ENCODE measurements around the gene IQSEC1. TPM values are rescaled to one million over a fixed set of nuclear protein-coding genes. Genes with fewer than 3 reads are reported as not detected.

IQSEC1 gene
- total and polyA plus RNA-seq, 2 experiments from 2014 or later = 17.8 to 51.7 TPM

GRCh38 chr3:12932347-12932746 lies 140.9 kb downstream of the IQSEC1 start:
- H3K9me3 ChIP-seq (ENCODE audit: low read depth) = no peaks in the 10 kb centered on the region
- H3K27me3 ChIP-seq = no peaks in the 10 kb centered on the region
- peaks cover 40% of the 10 kb centered on the region for H3K4me1 ChIP-seq (ENCODE audit: low read depth)
- no peak for DNase-seq (ENCODE audit: low read depth in 1 of 2, low spot score in 1 of 2)
- TF ChIP-seq CTCF (IDR thresholded peaks at IDR 0.05; ENCODE audit: low read depth, low read length) = no peak
- no peak overlapping the region for H3K4me3 ChIP-seq
- H3K27ac ChIP-seq = no peak overlapping the region
- peaks cover 4% of the 10 kb centered on the region for H3K36me3 ChIP-seq

- peaks cover 48% of the 10 kb centered on the region for H3K4me1 ChIP-seq (ENCODE audit: low read depth)
- H3K9me3 ChIP-seq (ENCODE audit: low read depth) = no peaks in the 10 kb centered on the region
- no peak overlapping the region for H3K4me3 ChIP-seq
- peak in 1 of 2 donors; percentile 45 for DNase-seq (ENCODE audit: low read depth in 1 of 2, low spot score in 1 of 2)
- TF ChIP-seq CTCF (IDR thresholded peaks at IDR 0.05; ENCODE audit: low read depth, low read length) = no peak
- H3K36me3 ChIP-seq = peaks cover 4% of the 10 kb centered on the region
- no peaks in the 10 kb centered on the region for H3K27me3 ChIP-seq
- H3K27ac ChIP-seq = peak overlapping the region; percentile 19
Measured at GRCh38 chr3:12931273-12931905, 141.8 kb downstream of the IQSEC1 start.

- no peak overlapping the region for H3K27ac ChIP-seq
- H3K4me3 ChIP-seq = no peak overlapping the region
- TF ChIP-seq CTCF (IDR thresholded peaks at IDR 0.05; ENCODE audit: low read depth, low read length) = no peak
- no peaks in the 10 kb centered on the region for H3K27me3 ChIP-seq
- no peaks in the 10 kb centered on the region for H3K9me3 ChIP-seq (ENCODE audit: low read depth)
- peaks cover 2% of the 10 kb centered on the region for H3K36me3 ChIP-seq
- peaks cover 47% of the 10 kb centered on the region for H3K4me1 ChIP-seq (ENCODE audit: low read depth)
- no peak for DNase-seq (ENCODE audit: low read depth in 1 of 2, low spot score in 1 of 2)
Measured at GRCh38 chr3:12929801-12930200, 143.4 kb downstream of the IQSEC1 start.

- peaks cover 22% of the 10 kb centered on the region for H3K4me1 ChIP-seq (ENCODE audit: low read depth)
- peak in 1 of 2 donors; percentile 50 for DNase-seq (ENCODE audit: low read depth in 1 of 2, low spot score in 1 of 2)
- peak overlapping the region; percentile 50 for H3K27ac ChIP-seq
- H3K36me3 ChIP-seq = peaks cover 2% of the 10 kb centered on the region
- H3K27me3 ChIP-seq = no peaks in the 10 kb centered on the region
- TF ChIP-seq CTCF (IDR thresholded peaks at IDR 0.05; ENCODE audit: low read depth, low read length) = no peak
- no peaks in the 10 kb centered on the region for H3K9me3 ChIP-seq (ENCODE audit: low read depth)
- no peak overlapping the region for H3K4me3 ChIP-seq
Measured at GRCh38 chr3:12926660-12927059, 146.6 kb downstream of the IQSEC1 start.

GRCh38 chr3:12925648-12926047 lies 147.6 kb downstream of the IQSEC1 start:
- H3K27ac ChIP-seq = no peak overlapping the region
- H3K4me1 ChIP-seq (ENCODE audit: low read depth) = peaks cover 12% of the 10 kb centered on the region
- no peaks in the 10 kb centered on the region for H3K27me3 ChIP-seq
- TF ChIP-seq CTCF (IDR thresholded peaks at IDR 0.05; ENCODE audit: low read depth, low read length) = no peak
- peaks cover 2% of the 10 kb centered on the region for H3K36me3 ChIP-seq
- no peak overlapping the region for H3K4me3 ChIP-seq
- no peak for DNase-seq (ENCODE audit: low read depth in 1 of 2, low spot score in 1 of 2)
- no peaks in the 10 kb centered on the region for H3K9me3 ChIP-seq (ENCODE audit: low read depth)
